ENCODE data around the gene FIBIN.
"Not testable (repeated sequence)": the region's sequence is repeated elsewhere in the genome, so short reads cannot be mapped to it uniquely, and the experiment has no call there.

FIBIN gene

GRCh38 chr11:26983645-26984044, 10.3 kb upstream of the FIBIN start:
- no peak for DNase-seq

DNA sequence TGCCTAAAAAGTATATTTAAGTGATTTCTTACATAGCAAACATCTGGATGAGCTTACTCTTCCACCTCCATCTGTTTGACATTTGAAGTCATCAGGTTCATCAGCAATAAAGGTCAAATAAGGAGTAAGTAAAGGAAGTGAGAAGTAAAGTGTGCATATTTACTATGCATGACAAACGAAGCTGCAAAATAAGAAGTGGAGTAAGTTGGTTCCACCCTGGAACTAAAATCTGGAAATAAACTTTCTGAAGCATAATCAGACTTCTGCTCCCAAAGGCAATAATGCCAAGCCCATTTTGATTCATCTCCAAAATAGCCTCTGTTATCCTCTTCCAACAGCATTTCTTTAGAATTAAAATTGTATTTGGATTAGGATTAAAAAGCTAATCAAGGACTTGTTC, 8.4 kb upstream of the FIBIN start:
- no peak for DNase-seq

DNA sequence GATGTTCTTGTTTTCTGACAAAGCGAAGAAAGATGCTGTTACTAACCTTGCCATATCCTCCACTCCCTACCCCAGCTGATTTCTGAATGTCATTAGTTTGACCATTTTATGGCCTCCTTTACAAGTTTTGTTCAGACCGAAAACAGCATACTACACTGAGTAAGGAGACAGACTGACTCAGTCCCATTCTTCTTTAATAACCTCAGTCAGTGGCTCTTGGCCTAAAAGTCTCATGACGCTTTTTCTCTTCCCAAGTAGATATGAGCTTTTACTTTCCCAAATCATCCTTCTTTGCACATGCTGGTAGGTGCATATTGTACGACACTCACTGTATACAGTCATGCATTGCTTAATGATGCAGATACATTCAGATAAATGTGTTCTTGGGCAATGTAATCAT, 8.0 kb upstream of the FIBIN start:
- DNase-seq: no peak

- DNase-seq: no peak
Measured at GRCh38 chr11:26987272-26987671, 6.6 kb upstream of the FIBIN start.

DNA sequence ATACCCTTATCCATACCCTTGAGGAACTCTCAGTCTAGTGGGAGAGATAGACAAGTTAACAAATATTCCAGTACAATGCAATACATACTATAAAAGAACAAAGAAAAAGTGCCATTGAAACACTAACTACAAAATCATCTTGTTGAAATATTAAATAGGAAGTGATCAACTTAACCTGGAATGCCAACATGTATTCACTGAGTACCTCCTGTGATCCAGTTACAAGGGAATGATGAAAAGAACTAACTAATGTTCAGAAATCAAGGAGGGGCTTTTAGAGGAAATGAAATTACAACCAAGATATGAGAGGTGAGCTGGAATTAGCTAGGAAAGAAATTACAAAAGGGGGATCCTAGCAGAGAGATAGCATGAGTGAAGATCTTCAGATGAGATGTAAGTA, 6.2 kb upstream of the FIBIN start:
- no peak for DNase-seq

GRCh38 chr11:26992031-26992541, 1.8 kb upstream of the FIBIN start:
- DNase-seq: no peak

- DNase-seq: no peak
Measured at GRCh38 chr11:26994631-26995095, 751 bp downstream of the FIBIN start.

DNA sequence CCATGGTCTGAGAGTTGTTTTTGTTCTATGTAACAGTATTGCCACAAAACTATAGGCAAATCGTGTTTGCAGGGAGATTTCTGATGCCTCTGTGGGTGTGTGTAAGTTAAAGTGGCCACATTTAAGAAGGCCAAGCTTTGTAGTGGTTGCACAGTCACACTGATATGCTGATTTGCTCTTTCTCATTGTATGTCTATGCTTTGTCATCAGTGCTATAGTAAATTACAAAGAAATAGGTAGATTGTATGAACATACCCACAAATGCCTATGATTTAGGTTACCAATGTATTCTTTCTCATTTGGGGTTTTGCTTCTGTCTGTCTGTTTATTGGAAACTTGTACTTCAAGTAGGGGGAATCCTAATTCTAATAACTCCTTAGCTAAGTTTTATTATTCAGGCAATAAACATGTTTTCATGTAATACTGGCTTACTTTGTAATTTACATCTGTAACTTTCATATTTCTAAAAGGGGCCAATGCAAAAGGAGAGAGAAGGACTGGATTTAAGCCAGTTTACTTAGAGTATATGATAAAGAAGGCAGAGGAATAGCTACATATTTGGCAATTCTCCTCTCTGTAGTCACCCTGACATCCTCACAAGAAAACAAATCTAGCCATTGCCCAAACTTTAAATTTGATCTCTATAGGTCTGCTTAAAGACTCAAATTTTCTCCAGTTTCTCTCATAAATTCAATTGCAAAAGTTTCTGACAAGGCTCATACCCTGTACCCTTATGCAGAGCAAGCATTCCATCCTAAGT, 2.0 kb downstream of the FIBIN start:
- DNase-seq: no peak

GRCh38 chr11:26997378-26997777, 3.5 kb downstream of the FIBIN start:
- DNase-seq: no peak

DNA sequence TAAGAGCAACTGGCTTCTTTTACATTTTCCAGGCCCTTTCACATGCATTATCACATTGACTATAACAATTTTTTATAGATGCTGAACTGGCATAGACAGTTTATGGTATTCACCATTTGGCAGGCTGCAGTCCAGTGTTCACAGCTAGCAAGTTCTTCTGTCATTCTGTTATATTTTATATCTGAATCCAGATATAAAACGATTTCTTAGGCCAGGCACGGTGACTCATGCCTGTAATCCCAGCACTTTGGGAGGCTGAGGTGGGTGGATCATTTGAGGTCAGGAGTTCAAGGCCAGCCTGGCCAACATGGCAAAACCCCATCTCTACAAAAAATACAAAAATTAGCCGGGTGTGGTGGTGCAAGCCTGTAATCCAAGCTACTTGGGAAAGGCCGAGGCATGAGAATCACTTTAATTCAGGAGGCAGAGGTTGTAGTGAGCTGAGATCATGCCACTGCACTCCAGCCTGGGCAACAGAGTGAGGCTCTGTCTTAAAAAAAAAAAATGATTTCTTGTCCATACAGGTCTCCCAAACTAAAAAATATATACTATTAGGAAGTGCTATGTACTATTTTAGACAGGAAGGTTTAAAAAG, 7.3 kb downstream of the FIBIN start:
- not testable (repeated sequence) for DNase-seq

DNA sequence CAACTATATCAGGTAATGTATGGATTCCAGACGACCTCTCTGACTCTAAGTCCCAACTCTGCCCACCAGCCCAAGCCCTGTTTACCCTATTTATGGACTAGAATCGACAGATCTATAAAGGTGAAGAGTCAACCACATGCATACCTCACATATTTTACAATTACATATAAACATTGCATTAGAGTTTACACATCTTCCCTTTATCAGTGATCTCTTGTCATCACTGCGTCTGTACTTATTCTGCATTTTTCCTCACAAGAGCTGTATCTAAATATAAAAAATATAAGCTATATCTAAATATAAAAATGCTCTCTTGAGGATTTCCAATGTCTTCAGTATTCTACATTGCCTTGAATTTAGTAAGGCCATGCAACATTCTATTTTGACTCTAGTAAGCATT, 8.5 kb downstream of the FIBIN start:
- no peak for DNase-seq

- no peak for DNase-seq
Measured at GRCh38 chr11:27002838-27003237, 8.9 kb downstream of the FIBIN start.

DNA sequence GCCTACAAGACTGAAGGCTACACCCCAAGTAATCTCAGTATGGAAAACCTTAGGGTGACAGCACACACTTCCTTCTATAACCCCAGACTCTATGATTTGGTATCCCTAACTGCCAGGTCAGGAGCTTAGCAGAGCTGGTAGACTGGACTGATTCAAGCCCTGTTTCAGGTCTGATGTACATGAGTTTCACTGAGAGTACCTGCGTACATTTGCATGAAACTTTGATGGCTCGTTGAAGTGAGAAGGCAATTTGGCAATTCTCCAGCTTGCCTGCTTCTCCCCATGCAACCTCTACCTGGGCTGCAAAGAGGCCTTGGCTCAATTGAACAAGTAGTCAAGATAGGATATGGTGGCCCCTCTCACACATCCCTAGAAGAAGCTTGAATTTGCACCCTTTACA, 10.2 kb downstream of the FIBIN start:
- DNase-seq: no peak

DNA sequence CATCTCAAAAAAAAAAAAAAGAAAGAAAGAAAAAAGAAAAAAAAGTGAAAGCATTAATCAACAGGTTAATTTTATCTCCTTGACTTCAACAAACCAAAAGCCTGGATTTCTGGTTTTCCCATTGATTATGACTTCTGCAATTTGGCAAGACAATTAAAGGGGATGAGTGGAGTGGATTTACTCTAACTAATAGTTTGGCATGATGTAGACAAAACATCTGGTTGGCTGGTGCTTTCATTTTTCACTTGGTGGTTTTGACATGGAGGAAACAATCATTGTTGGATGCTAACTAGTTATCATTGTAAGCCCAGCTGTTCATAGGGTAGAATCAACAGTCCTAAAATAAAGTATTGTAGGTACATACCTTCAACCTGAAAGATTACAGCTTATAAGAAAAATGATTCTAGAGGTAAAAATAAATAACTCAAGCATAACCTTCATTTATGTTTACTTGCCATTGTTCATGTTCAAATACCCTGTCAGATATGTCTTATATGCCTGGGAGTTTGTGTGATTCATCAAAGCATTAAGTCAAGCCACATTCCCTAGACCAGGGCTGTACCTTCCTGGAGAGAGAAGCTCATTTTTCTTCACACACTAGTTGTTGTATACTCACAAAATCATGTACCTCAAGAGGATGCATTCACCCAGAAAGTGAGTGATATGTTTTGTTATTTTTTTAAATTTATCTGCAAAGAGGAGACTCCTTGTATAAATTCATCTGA, 15.1 kb downstream of the FIBIN start:
- no peak for DNase-seq

- no peak for DNase-seq
Measured at GRCh38 chr11:27011560-27012233, 17.8 kb downstream of the FIBIN start.

- no peak for DNase-seq
Measured at GRCh38 chr11:27012234-27012921, 18.5 kb downstream of the FIBIN start.

DNA sequence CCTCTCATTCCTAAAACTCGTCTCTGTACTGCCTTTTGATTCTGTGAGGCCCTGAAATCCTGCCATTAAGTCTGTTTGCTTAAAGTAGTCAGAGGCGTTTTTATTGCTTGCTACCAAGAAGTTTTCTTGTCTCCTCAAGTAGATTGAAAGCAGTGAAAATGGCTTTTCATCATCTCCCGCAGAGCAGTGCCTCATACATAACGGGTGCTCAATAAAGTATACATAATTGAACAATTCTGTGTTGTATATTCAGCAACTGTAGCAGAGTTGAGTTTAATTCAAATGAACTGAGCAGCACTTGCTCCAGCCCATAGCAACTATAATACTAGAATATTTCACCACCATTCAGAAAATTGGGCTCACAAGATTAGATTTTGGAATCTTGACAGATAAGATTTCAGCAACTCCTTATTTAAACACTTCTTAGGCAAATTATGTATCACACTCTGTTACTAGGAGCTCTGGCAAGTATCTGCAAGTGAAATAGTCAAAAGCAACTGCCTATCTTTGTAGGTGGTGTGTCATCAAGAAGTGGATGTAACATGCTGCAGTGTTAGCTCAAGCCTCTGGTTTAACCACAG, 20.0 kb downstream of the FIBIN start:
- DNase-seq: no peak

- no peak for DNase-seq
Measured at GRCh38 chr11:27018902-27019529, 25.1 kb downstream of the FIBIN start.

DNA sequence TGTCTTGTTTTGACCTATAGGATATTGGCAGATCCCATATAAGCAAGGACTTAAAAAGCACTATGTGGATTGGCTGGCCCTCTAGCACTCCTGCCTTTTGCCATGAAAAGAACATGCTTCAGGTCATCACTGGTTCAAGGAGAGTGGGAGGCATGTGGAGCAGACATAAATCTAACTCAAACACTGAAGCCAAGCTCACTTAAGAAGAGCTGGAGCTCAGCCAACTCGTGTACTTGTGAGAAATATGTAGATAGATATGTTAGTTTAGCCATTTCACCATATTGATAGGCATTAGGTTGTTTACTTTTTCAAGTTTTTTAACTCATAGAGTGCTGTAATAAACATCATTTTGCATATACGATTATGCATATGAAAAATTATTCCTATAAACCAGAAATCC, 26.8 kb downstream of the FIBIN start:
- DNase-seq: no peak

DNA sequence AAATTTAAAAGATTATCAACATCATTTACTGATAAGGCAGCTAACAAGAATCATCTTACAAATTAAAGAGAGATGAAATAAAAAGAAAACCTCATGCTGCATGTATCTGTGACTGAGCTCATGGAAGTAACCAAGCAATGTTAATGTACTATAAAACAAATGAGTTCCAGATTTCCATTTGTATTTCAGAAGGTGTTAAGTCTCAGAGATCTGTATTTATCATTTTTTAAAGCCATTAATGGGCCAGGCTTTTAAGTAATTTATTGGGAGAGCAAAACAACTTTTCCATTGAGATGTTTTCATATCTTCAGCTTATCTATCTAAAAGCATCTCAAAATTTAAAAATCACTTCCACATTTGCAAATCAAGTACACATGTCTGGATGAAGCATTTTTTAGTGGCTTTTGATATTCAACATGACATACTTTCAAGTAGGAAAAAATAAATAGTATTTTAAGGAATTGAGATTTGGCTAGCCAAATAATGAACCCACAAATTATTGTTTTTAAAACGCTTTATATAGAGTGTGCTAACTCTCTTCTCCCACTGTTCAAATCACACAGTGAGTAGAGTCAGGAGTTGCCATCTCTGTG, 28.8 kb downstream of the FIBIN start:
- no peak for DNase-seq

DNA sequence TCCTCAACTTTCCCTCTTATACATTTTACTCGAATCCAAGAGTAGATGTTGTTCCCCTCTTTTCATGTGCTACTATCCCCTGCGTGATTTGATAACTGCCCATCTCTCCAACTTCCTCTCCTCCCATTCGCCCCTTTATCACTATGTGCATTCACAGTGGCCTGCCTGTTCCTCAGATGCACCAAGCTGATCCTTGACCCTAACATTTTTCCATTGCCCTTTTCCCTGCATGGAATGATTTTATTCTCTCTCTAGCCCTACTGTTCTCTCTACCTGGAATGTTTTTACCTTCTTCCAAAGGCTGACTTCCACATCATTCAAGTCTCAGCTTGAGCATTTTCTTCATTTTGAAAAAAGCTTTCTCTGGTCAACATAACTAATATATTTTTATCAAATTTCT, 31.0 kb downstream of the FIBIN start:
- DNase-seq: no peak

Data from inflammatory macrophage treated with lipopolysaccharide for 1 hour (primary cell).